GM12878 (cell line): ENCODE data around the gene LAMP5.

ENCODE experiments used
- BCL11A ChIP-seq: IDR thresholded peaks from 2 replicates; pipeline ENCODE4 v1.6.1; 2011; ENCODE audit warnings: low read depth, low read length
- FOXM1 ChIP-seq: IDR thresholded peaks from 2 replicates; pipeline ENCODE4 v1.6.1; 2012; ENCODE audit warnings: low read depth, mild to moderate bottlenecking, inconsistent platforms, low read length, moderate library complexity
- ZNF592 ChIP-seq: fragments of 450-650 bp; IDR thresholded peaks from 2 replicates; pipeline ENCODE4 v1.6.1; 2017; ENCODE audit warnings: mild to moderate bottlenecking, moderate library complexity
- TF ChIP-seq, protein P1 (sequence below): fragments of 450-650 bp; IDR thresholded peaks from 2 replicates; pipeline ENCODE4 v1.6.1; 2017; ENCODE audit warnings: mild to moderate bottlenecking, moderate library complexity
- TF ChIP-seq, protein P2 (sequence below): IDR thresholded peaks from 2 replicates; pipeline ENCODE4 v1.6.1; 2011; ENCODE audit warnings: low read depth, mild to moderate bottlenecking, low read length, moderate library complexity, borderline replicate concordance; ENCODE audit errors: extremely low read depth

- TF ChIP-seq FOXM1 (no peak), BCL11A (no peak), ZNF592 (no peak)
- TF ChIP-seq, protein P1, sequence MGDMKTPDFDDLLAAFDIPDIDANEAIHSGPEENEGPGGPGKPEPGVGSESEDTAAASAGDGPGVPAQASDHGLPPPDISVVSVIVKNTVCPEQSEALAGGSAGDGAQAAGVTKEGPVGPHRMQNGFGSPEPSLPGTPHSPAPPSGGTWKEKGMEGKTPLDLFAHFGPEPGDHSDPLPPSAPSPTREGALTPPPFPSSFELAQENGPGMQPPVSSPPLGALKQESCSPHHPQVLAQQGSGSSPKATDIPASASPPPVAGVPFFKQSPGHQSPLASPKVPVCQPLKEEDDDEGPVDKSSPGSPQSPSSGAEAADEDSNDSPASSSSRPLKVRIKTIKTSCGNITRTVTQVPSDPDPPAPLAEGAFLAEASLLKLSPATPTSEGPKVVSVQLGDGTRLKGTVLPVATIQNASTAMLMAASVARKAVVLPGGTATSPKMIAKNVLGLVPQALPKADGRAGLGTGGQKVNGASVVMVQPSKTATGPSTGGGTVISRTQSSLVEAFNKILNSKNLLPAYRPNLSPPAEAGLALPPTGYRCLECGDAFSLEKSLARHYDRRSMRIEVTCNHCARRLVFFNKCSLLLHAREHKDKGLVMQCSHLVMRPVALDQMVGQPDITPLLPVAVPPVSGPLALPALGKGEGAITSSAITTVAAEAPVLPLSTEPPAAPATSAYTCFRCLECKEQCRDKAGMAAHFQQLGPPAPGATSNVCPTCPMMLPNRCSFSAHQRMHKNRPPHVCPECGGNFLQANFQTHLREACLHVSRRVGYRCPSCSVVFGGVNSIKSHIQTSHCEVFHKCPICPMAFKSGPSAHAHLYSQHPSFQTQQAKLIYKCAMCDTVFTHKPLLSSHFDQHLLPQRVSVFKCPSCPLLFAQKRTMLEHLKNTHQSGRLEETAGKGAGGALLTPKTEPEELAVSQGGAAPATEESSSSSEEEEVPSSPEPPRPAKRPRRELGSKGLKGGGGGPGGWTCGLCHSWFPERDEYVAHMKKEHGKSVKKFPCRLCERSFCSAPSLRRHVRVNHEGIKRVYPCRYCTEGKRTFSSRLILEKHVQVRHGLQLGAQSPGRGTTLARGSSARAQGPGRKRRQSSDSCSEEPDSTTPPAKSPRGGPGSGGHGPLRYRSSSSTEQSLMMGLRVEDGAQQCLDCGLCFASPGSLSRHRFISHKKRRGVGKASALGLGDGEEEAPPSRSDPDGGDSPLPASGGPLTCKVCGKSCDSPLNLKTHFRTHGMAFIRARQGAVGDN: no peak
- TF ChIP-seq, protein P2, sequence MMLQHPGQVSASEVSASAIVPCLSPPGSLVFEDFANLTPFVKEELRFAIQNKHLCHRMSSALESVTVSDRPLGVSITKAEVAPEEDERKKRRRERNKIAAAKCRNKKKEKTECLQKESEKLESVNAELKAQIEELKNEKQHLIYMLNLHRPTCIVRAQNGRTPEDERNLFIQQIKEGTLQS: no peak
Observed at GRCh38 chr20:9566977-9567376, 52.6 kb downstream of the LAMP5 start.
